ENCODE results near the gene CTNNBIP1.

- TF ChIP-seq CTCF (IDR thresholded peaks at IDR 0.05) (no peak), POLR2A (IDR thresholded peaks at IDR 0.05) (no peak)
These were observed 62.8 kb downstream of the CTNNBIP1 start for GRCh38 chr1:9847269-9847668.

Measured in sigmoid colon (tissue), 3 donors.